ENCODE measurements around the gene FMO3. TPM values are rescaled to one million over a fixed set of nuclear protein-coding genes. Genes with fewer than 3 reads are reported as not detected.

FMO3 gene
- total RNA-seq, 1 experiment from 2014 or later: 0.12 TPM

- no peak for TF ChIP-seq POLR2AphosphoS5 (IDR thresholded peaks at IDR 0.05; ENCODE audit: low read depth, low read length)
- TF ChIP-seq EGR1 (IDR thresholded peaks at IDR 0.05; ENCODE audit: low read depth): no peak
- TF ChIP-seq ZNF274 (IDR thresholded peaks at IDR 0.05; ENCODE audit: low read depth, low read length): no peak
- TF ChIP-seq JUND (IDR thresholded peaks at IDR 0.05): no peak
These were observed 51.1 kb downstream of the FMO3 start (continued) for GRCh38 chr1:171141688-171142415.

- Histone ChIP-seq H3K4me1 (ENCODE audit: control insufficient read depth in 1 of 2, insufficient read depth in 2 of 2, low read length in 2 of 2) (no peaks in the 10 kb centered on the region), H3K9me3 (ENCODE audit: control insufficient read depth in 1 of 2, insufficient read depth in 1 of 2, low read depth in 1 of 2, low read length in 2 of 2) (no peaks in the 10 kb centered on the region), H3K4me3 (replicated peaks in 1 of 2; ENCODE audit: low read depth in 1 of 2, low read length in 2 of 2) (no peak overlapping the region), H3K27ac (ENCODE audit: low read depth, low read length) (no peak overlapping the region), H3K36me3 (ENCODE audit: control insufficient read depth in 1 of 2, insufficient read depth in 2 of 2, low read length in 2 of 2) (no peaks in the 10 kb centered on the region), H3K27me3 (ENCODE audit: insufficient read depth, low read length) (0 out of 2 replicates have a peak, but pooled peaks cover 4% of the 10 kb centered on the region), H3K9me2 (ENCODE audit: insufficient read depth) (no peaks in the 10 kb centered on the region), H4K20me1 (ENCODE audit: insufficient read depth) (no peaks in the 10 kb centered on the region), H2AFZ (ENCODE audit: low read depth, low read length, poor library complexity, severe bottlenecking) (no peak overlapping the region), H3K9ac (ENCODE audit: low read length) (no peak overlapping the region), H3K79me2 (ENCODE audit: insufficient read depth, low read length) (no peaks in the 10 kb centered on the region), H3K4me2 (ENCODE audit: low read length) (no peak overlapping the region)
- ATAC-seq: no peak
- CTCF ChIA-PET: no interaction called here
- POLR2A ChIA-PET: no interaction called here
- no TSS peak for BruUV-seq (replicated peaks)
- no peak for DNase-seq (ENCODE audit: low read depth, low spot score)
- intact Hi-C loops (cut with micrococcal nuclease): no loop called here
- RAD21 ChIA-PET (ENCODE audit: low non-redundant PET in 1 of 2, low total read pairs in 2 of 2, uncharacterized antibody in 2 of 2, unreplicated experiment in 2 of 2): no interaction called here
- no peak for TF ChIP-seq CTCF (IDR thresholded peaks at IDR 0.05 in 2 of 3, conservative IDR thresholded peaks at IDR 0.05 in 1 of 3; ENCODE audit: borderline replicate concordance in 1 of 3, insufficient read depth in 1 of 3, low read depth in 2 of 3, low read length in 2 of 3)
- TF ChIP-seq CBX3 (IDR thresholded peaks at IDR 0.05; ENCODE audit: low read depth): no peak
- TF ChIP-seq ATF3 (IDR thresholded peaks at IDR 0.05): no peak
- no peak for TF ChIP-seq SRF (IDR thresholded peaks at IDR 0.05; ENCODE audit: low read depth)
- no peak for TF ChIP-seq EZH2phosphoT487 (IDR thresholded peaks at IDR 0.05; ENCODE audit: borderline replicate concordance)
- TF ChIP-seq JUND (IDR thresholded peaks at IDR 0.05): no peak
- no peak for TF ChIP-seq POLR2AphosphoS5 (IDR thresholded peaks at IDR 0.05; ENCODE audit: low read depth, low read length)
- TF ChIP-seq ZNF274 (IDR thresholded peaks at IDR 0.05; ENCODE audit: low read depth, low read length): no peak
- TF ChIP-seq MAX (IDR thresholded peaks at IDR 0.05): no peak
- TF ChIP-seq ZFX (IDR thresholded peaks at IDR 0.05): no peak
- no peak for TF ChIP-seq YY1 (IDR thresholded peaks at IDR 0.05; ENCODE audit: extremely low read depth, insufficient replicate concordance, low read depth, low read length)
- TF ChIP-seq ELF1 (IDR thresholded peaks at IDR 0.05; ENCODE audit: borderline replicate concordance, low read depth): no peak
- TF ChIP-seq REST (IDR thresholded peaks at IDR 0.05; ENCODE audit: low read depth): no peak
- TF ChIP-seq SP1 (IDR thresholded peaks at IDR 0.05; ENCODE audit: low read depth): no peak
- TF ChIP-seq SIN3A (IDR thresholded peaks at IDR 0.05; ENCODE audit: low read depth): no peak
- no peak for TF ChIP-seq FOSL1 (IDR thresholded peaks at IDR 0.05; ENCODE audit: low read depth)
- no peak for TF ChIP-seq TCF7L2 (IDR thresholded peaks at IDR 0.05; ENCODE audit: borderline replicate concordance, extremely low read depth, insufficient read depth, insufficient read length)
These were observed 52.0 kb downstream of the FMO3 start for GRCh38 chr1:171142416-171143385.

All from HCT116 (cell line).